Stimulated activated effector memory CD8-positive, alpha-beta T cell treated with anti-CD3 and anti-CD28 coated beads, Interleukin-12 subunit alpha, Interleukin-12 subunit beta, amount 100 ng/mL, for 72 hours (primary cell): ENCODE results near the gene THAP12.
"Not testable (repeated sequence)": the region's sequence is repeated elsewhere in the genome, so short reads cannot be mapped to it uniquely, and the experiment has no call there.

Experiments used
- ATAC-seq: fragments of 150-1000 bp; cut with Tn5 transposase; 2 replicates; pipeline ENCODE4 v1.10.0; 2021
- DNase-seq, 2 donors: peaks; one replicate each; pipeline ENCODE4 v3.0.0; 2021 to 2022; ENCODE audit warnings: low spot score in 2 of 2
- H3K27ac Mint-ChIP-seq: one replicate; pipeline ENCODE4 v1.8.0; 2022; ENCODE audit warnings: mild to moderate bottlenecking, mixed read lengths
- H3K36me3 Mint-ChIP-seq: one replicate; pipeline ENCODE4 v1.8.0; 2022; ENCODE audit warnings: mild to moderate bottlenecking, mixed read lengths
- H3K4me1 Mint-ChIP-seq: one replicate; pipeline ENCODE4 v1.8.0; 2022; ENCODE audit warnings: mixed read lengths
- H3K4me3 Mint-ChIP-seq: one replicate; pipeline ENCODE4 v1.8.0; 2022; ENCODE audit warnings: mild to moderate bottlenecking, mixed read lengths
- H3K9me3 Mint-ChIP-seq: one replicate; pipeline ENCODE4 v1.8.0; 2022; ENCODE audit warnings: mixed read lengths

THAP12 gene

GRCh38 chr11:76323375-76323774 is 57.6 kb downstream of the THAP12 start:
- not testable (repeated sequence) for ATAC-seq, H3K4me3 Mint-ChIP-seq, H3K36me3 Mint-ChIP-seq, H3K4me1 Mint-ChIP-seq, H3K27ac Mint-ChIP-seq, H3K9me3 Mint-ChIP-seq, DNase-seq

GRCh38 chr11:76322942-76323341 is 58.0 kb downstream of the THAP12 start:
- Mint-ChIP-seq H3K4me3 (no peak overlapping the region), H3K36me3 (no peaks in the 10 kb centered on the region)

GRCh38 chr11:76322540-76322939 is 58.4 kb downstream of the THAP12 start:
- Mint-ChIP-seq H3K27ac (no peak overlapping the region), H3K36me3 (no peaks in the 10 kb centered on the region), H3K9me3 (no peaks in the 10 kb centered on the region), H3K4me1 (peaks cover 6% of the 10 kb centered on the region), H3K4me3 (no peak overlapping the region)
- peak; percentile 27 for ATAC-seq
- DNase-seq = no peak

More at GRCh38 chr11:76322942-76323341, 58.0 kb downstream of the THAP12 start:
- no peak for DNase-seq
- Mint-ChIP-seq H3K27ac (no peak overlapping the region), H3K9me3 (no peaks in the 10 kb centered on the region), H3K4me1 (peaks cover 6% of the 10 kb centered on the region)
- peak; percentile 14 for ATAC-seq

GRCh38 chr11:76321820-76322524 is 59.0 kb downstream of the THAP12 start:
- ATAC-seq (no peak), DNase-seq (no peak)
- H3K36me3 Mint-ChIP-seq = no peaks in the 10 kb centered on the region
- no peak overlapping the region for H3K4me3 Mint-ChIP-seq
- H3K9me3 Mint-ChIP-seq = no peaks in the 10 kb centered on the region
- peaks cover 6% of the 10 kb centered on the region for H3K4me1 Mint-ChIP-seq
- H3K27ac Mint-ChIP-seq = no peak overlapping the region

- no peaks in the 10 kb centered on the region for H3K9me3 Mint-ChIP-seq
- H3K4me3 Mint-ChIP-seq = no peak overlapping the region
- DNase-seq (no peak), ATAC-seq (no peak)
- H3K27ac Mint-ChIP-seq = no peak overlapping the region
- no peaks in the 10 kb centered on the region for H3K36me3 Mint-ChIP-seq
- peaks cover 6% of the 10 kb centered on the region for H3K4me1 Mint-ChIP-seq
Measured at GRCh38 chr11:76321340-76321739, 59.6 kb downstream of the THAP12 start.

GRCh38 chr11:76320929-76321328 is 60.0 kb downstream of the THAP12 start:
- H3K4me1 Mint-ChIP-seq = peaks cover 6% of the 10 kb centered on the region
- ATAC-seq = no peak
- DNase-seq = no peak
- no peak overlapping the region for H3K4me3 Mint-ChIP-seq
- no peak overlapping the region for H3K27ac Mint-ChIP-seq
- no peaks in the 10 kb centered on the region for H3K9me3 Mint-ChIP-seq
- H3K36me3 Mint-ChIP-seq = no peaks in the 10 kb centered on the region

GRCh38 chr11:76319798-76320197 is 61.1 kb downstream of the THAP12 start:
- not testable (repeated sequence) for ATAC-seq, H3K36me3 Mint-ChIP-seq, DNase-seq, H3K4me3 Mint-ChIP-seq, H3K4me1 Mint-ChIP-seq, H3K9me3 Mint-ChIP-seq, H3K27ac Mint-ChIP-seq

- no peak overlapping the region for H3K4me3 Mint-ChIP-seq
Measured at GRCh38 chr11:76318744-76319384, 62.1 kb downstream of the THAP12 start.

GRCh38 chr11:76317296-76317695 is 63.6 kb downstream of the THAP12 start:
- DNase-seq (no peak), ATAC-seq (no peak)
- Mint-ChIP-seq H3K9me3 (no peaks in the 10 kb centered on the region), H3K4me1 (no peaks in the 10 kb centered on the region), H3K27ac (no peak overlapping the region), H3K36me3 (no peaks in the 10 kb centered on the region), H3K4me3 (no peak overlapping the region)

More at GRCh38 chr11:76318744-76319384, 62.1 kb downstream of the THAP12 start:
- peaks cover 6% of the 10 kb centered on the region for H3K4me1 Mint-ChIP-seq
- H3K9me3 Mint-ChIP-seq = no peaks in the 10 kb centered on the region
- no peaks in the 10 kb centered on the region for H3K36me3 Mint-ChIP-seq
- peak; percentile 87 for ATAC-seq
- no peak overlapping the region for H3K27ac Mint-ChIP-seq
- peak; percentile 80 to 91 for DNase-seq

GRCh38 chr11:76316726-76317125 is 64.2 kb downstream of the THAP12 start:
- H3K4me3 Mint-ChIP-seq = no peak overlapping the region
- no peak for DNase-seq
- ATAC-seq = no peak
- no peaks in the 10 kb centered on the region for H3K36me3 Mint-ChIP-seq
- no peaks in the 10 kb centered on the region for H3K9me3 Mint-ChIP-seq
- H3K27ac Mint-ChIP-seq = no peak overlapping the region
- H3K4me1 Mint-ChIP-seq = no peaks in the 10 kb centered on the region

GRCh38 chr11:76315182-76315853 is 65.6 kb downstream of the THAP12 start:
- H3K4me3 Mint-ChIP-seq = no peak overlapping the region
- no peak for DNase-seq
- ATAC-seq = no peak
- H3K36me3 Mint-ChIP-seq = no peaks in the 10 kb centered on the region
- H3K9me3 Mint-ChIP-seq = no peaks in the 10 kb centered on the region
- no peaks in the 10 kb centered on the region for H3K4me1 Mint-ChIP-seq
- H3K27ac Mint-ChIP-seq = no peak overlapping the region

- no peaks in the 10 kb centered on the region for H3K9me3 Mint-ChIP-seq
- no peaks in the 10 kb centered on the region for H3K4me1 Mint-ChIP-seq
- no peak overlapping the region for H3K27ac Mint-ChIP-seq
- no peaks in the 10 kb centered on the region for H3K36me3 Mint-ChIP-seq
- no peak for DNase-seq
- no peak overlapping the region for H3K4me3 Mint-ChIP-seq
- no peak for ATAC-seq
Measured at GRCh38 chr11:76314741-76315090, 66.2 kb downstream of the THAP12 start.

- Mint-ChIP-seq H3K9me3 (no peaks in the 10 kb centered on the region), H3K27ac (no peak overlapping the region), H3K4me1 (no peaks in the 10 kb centered on the region), H3K4me3 (no peak overlapping the region), H3K36me3 (no peaks in the 10 kb centered on the region)
- ATAC-seq (no peak), DNase-seq (no peak)
Measured at GRCh38 chr11:76313913-76314740, 66.8 kb downstream of the THAP12 start.

- H3K4me3 Mint-ChIP-seq = no peak overlapping the region
- no peaks in the 10 kb centered on the region for H3K9me3 Mint-ChIP-seq
- no peak for DNase-seq
- H3K36me3 Mint-ChIP-seq = no peaks in the 10 kb centered on the region
- no peak overlapping the region for H3K27ac Mint-ChIP-seq
- ATAC-seq = no peak
- no peaks in the 10 kb centered on the region for H3K4me1 Mint-ChIP-seq
Measured at GRCh38 chr11:76313271-76313670, 67.7 kb downstream of the THAP12 start.

GRCh38 chr11:76310832-76311595 is 69.9 kb downstream of the THAP12 start:
- no peak overlapping the region for H3K4me3 Mint-ChIP-seq
- no peak overlapping the region for H3K27ac Mint-ChIP-seq
- no peaks in the 10 kb centered on the region for H3K9me3 Mint-ChIP-seq
- H3K4me1 Mint-ChIP-seq = no peaks in the 10 kb centered on the region
- ATAC-seq (no peak), DNase-seq (no peak)
- no peaks in the 10 kb centered on the region for H3K36me3 Mint-ChIP-seq
